Gastroesophageal sphincter (tissue), 3 donors: ENCODE results near the gene TMEM178A.
"Not testable (repeated sequence)": the region's sequence is repeated elsewhere in the genome, so short reads cannot be mapped to it uniquely, and the experiment has no call there.

Experiments used
- CTCF ChIP-seq, 4 experiments: fragments of 200-600 bp in 2 of 4; fragments of 450-650 bp in 2 of 4; sonication (generic) in 1 of 4; IDR thresholded peaks; one replicate each; pipeline ENCODE4 v1.5.1; 2017 to 2019; ENCODE audit warnings: antibody characterized with exemption in 4 of 4, mild to moderate bottlenecking in 2 of 4, moderate library complexity in 2 of 4
- POLR2A ChIP-seq, 2 donors: fragments of 450-650 bp; IDR thresholded peaks; one replicate each; pipeline ENCODE4 v1.6.1; 2017; ENCODE audit warnings: antibody characterized with exemption in 2 of 2, mild to moderate bottlenecking in 2 of 2, moderate library complexity in 1 of 2
- POLR2AphosphoS5 ChIP-seq: sonication (generic); formaldehyde crosslinking; IDR thresholded peaks from one replicate; pipeline ENCODE4 v1.6.1; 2017; ENCODE audit warnings: antibody characterized with exemption

- not testable (repeated sequence) for TF ChIP-seq CTCF (IDR thresholded peaks at IDR 0.05); POLR2AphosphoS5; POLR2A (IDR thresholded peaks at IDR 0.05)
Observed at GRCh38 chr2:39656215-39656614, 9.5 kb upstream of the TMEM178A start.
